ENCODE measurements around the gene SPEN. TPM values are rescaled to one million over a fixed set of nuclear protein-coding genes. Genes with fewer than 3 reads are reported as not detected.

SPEN gene
- total RNA-seq, 1 experiment from 2014 or later, result 58.3 TPM

DNA sequence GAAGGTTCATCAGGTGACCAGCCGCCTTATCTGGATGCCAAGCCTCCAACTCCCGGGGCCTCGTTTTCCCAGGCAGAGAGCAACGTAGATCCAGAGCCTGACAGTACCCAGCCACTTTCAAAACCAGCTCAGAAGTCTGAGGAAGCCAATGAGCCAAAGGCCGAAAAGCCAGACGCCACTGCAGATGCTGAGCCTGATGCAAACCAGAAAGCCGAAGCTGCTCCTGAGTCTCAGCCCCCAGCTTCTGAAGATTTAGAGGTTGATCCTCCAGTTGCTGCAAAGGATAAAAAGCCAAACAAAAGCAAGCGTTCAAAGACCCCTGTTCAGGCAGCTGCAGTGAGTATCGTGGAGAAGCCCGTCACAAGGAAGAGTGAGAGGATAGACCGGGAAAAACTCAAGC lies 83.9 kb downstream of the SPEN start:
- H3K4me3 ChIP-seq (ENCODE audit: low read depth in 2 of 2, low read length in 2 of 2), result no peak overlapping the region
- DNase-seq (ENCODE audit: low read depth, low spot score) (no peak), ATAC-seq (no peak)
- in situ Hi-C loops (cut with HindIII; ENCODE audit: low pct_unique_long_range_greater_than_20kb, low sequenced_read_pairs), result no loop called here
- no peak overlapping the region for H3K27ac ChIP-seq (ENCODE audit: low read length)
- intact Hi-C loops (cut with micrococcal nuclease; ENCODE audit: unreplicated experiment), result no loop called here
- no peaks in the 10 kb centered on the region for H3K9me3 ChIP-seq (ENCODE audit: control insufficient read depth, insufficient read depth, low read depth, low read length)
- no peaks in the 10 kb centered on the region for H3K27me3 ChIP-seq (ENCODE audit: control insufficient read depth, insufficient read depth, low read length)
- TF ChIP-seq, protein P1, sequence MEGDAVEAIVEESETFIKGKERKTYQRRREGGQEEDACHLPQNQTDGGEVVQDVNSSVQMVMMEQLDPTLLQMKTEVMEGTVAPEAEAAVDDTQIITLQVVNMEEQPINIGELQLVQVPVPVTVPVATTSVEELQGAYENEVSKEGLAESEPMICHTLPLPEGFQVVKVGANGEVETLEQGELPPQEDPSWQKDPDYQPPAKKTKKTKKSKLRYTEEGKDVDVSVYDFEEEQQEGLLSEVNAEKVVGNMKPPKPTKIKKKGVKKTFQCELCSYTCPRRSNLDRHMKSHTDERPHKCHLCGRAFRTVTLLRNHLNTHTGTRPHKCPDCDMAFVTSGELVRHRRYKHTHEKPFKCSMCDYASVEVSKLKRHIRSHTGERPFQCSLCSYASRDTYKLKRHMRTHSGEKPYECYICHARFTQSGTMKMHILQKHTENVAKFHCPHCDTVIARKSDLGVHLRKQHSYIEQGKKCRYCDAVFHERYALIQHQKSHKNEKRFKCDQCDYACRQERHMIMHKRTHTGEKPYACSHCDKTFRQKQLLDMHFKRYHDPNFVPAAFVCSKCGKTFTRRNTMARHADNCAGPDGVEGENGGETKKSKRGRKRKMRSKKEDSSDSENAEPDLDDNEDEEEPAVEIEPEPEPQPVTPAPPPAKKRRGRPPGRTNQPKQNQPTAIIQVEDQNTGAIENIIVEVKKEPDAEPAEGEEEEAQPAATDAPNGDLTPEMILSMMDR (IDR thresholded peaks at IDR 0.05), result no peak
- TF ChIP-seq, protein P2, sequence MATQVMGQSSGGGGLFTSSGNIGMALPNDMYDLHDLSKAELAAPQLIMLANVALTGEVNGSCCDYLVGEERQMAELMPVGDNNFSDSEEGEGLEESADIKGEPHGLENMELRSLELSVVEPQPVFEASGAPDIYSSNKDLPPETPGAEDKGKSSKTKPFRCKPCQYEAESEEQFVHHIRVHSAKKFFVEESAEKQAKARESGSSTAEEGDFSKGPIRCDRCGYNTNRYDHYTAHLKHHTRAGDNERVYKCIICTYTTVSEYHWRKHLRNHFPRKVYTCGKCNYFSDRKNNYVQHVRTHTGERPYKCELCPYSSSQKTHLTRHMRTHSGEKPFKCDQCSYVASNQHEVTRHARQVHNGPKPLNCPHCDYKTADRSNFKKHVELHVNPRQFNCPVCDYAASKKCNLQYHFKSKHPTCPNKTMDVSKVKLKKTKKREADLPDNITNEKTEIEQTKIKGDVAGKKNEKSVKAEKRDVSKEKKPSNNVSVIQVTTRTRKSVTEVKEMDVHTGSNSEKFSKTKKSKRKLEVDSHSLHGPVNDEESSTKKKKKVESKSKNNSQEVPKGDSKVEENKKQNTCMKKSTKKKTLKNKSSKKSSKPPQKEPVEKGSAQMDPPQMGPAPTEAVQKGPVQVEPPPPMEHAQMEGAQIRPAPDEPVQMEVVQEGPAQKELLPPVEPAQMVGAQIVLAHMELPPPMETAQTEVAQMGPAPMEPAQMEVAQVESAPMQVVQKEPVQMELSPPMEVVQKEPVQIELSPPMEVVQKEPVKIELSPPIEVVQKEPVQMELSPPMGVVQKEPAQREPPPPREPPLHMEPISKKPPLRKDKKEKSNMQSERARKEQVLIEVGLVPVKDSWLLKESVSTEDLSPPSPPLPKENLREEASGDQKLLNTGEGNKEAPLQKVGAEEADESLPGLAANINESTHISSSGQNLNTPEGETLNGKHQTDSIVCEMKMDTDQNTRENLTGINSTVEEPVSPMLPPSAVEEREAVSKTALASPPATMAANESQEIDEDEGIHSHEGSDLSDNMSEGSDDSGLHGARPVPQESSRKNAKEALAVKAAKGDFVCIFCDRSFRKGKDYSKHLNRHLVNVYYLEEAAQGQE (IDR thresholded peaks at IDR 0.05; ENCODE audit: insufficient read depth in 1 of 2, low read depth in 2 of 2, low read length in 1 of 2), result no peak
- TF ChIP-seq SIN3A (IDR thresholded peaks at IDR 0.05; ENCODE audit: borderline replicate concordance, insufficient read depth, low read depth, low read length), result no peak
- no peak for TF ChIP-seq POLR2AphosphoS5 (IDR thresholded peaks at IDR 0.05; ENCODE audit: low read depth, low read length)
- TF ChIP-seq TCF7L2 (IDR thresholded peaks at IDR 0.05; ENCODE audit: low read depth, low read length), result no peak
- H3K36me3 ChIP-seq (ENCODE audit: control insufficient read depth, insufficient read depth, low read length), result peaks cover 42% of the 10 kb centered on the region
- BruUV-seq (replicated peaks), result no TSS peak
- CTCF ChIA-PET, result no interaction called here
- H3K4me1 ChIP-seq (ENCODE audit: control insufficient read depth, insufficient read depth, low read length), result no peaks in the 10 kb centered on the region
- POLR2A ChIA-PET, result no interaction called here

DNA sequence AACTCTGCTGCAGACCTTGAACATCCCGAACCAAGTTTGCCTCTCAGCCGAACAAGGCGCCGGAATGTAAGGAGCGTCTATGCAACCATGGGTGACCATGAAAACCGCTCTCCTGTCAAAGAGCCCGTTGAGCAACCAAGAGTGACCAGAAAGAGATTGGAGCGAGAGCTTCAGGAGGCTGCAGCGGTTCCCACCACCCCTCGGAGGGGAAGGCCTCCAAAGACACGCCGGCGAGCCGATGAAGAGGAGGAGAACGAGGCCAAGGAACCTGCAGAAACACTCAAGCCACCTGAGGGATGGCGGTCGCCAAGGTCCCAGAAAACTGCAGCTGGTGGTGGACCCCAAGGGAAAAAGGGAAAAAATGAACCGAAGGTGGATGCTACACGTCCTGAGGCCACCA lies 84.4 kb downstream of the SPEN start:
- Histone ChIP-seq H3K36me3 (ENCODE audit: control insufficient read depth, insufficient read depth, low read length) (peaks cover 41% of the 10 kb centered on the region), H3K27ac (ENCODE audit: low read length) (no peak overlapping the region), H3K4me1 (ENCODE audit: control insufficient read depth, insufficient read depth, low read length) (no peaks in the 10 kb centered on the region), H3K27me3 (ENCODE audit: control insufficient read depth, insufficient read depth, low read length) (no peaks in the 10 kb centered on the region), H3K9me3 (ENCODE audit: control insufficient read depth, insufficient read depth, low read depth, low read length) (no peaks in the 10 kb centered on the region), H3K4me3 (ENCODE audit: low read depth in 2 of 2, low read length in 2 of 2) (no peak overlapping the region)
- no peak for ATAC-seq
- intact Hi-C loops (cut with micrococcal nuclease; ENCODE audit: unreplicated experiment), result no loop called here
- DNase-seq (ENCODE audit: low read depth, low spot score), result no peak
- CTCF ChIA-PET, result interaction anchor here (0.5 kb wide), 1 partner anchor 70 kb away, joined by 5 read pairs; no protein-coding TSS in a partner anchor
- BruUV-seq (replicated peaks), result no TSS peak
- in situ Hi-C loops (cut with HindIII; ENCODE audit: low pct_unique_long_range_greater_than_20kb, low sequenced_read_pairs), result no loop called here
- TF ChIP-seq POLR2AphosphoS5 (IDR thresholded peaks at IDR 0.05; ENCODE audit: low read depth, low read length) (no peak), SIN3A (IDR thresholded peaks at IDR 0.05; ENCODE audit: borderline replicate concordance, insufficient read depth, low read depth, low read length) (no peak), TCF7L2 (IDR thresholded peaks at IDR 0.05; ENCODE audit: low read depth, low read length) (no peak)
- TF ChIP-seq, protein P1 (IDR thresholded peaks at IDR 0.05), result no peak
- TF ChIP-seq, protein P2 (IDR thresholded peaks at IDR 0.05; ENCODE audit: insufficient read depth in 1 of 2, low read depth in 2 of 2, low read length in 1 of 2), result no peak
- POLR2A ChIA-PET, result no interaction called here

Measured in Panc1 (cell line).